GM19467 (cell line): ENCODE data around the gene GPSM1.

Experiments
- ATAC-seq: cut with Tn5 transposase; IDR thresholded peaks from one replicate; pipeline ENCODE4 v1.9.1; 2021; ENCODE audit warnings: mild to moderate bottlenecking, moderate library complexity; ENCODE audit not compliant: unreplicated experiment

The GPSM1 gene

GRCh38 chr9:136372561-136373299, 45.4 kb downstream of the GPSM1 start:
- ATAC-seq, result no peak

- no peak for ATAC-seq
Observed at GRCh38 chr9:136373300-136374182, 46.2 kb downstream of the GPSM1 start, which contains the start of gene CARD9. TSS of gene CARD9 (minus strand) at chr9:136373669. CDS start at chr9:136372078, 1,591 bp downstream.

DNA sequence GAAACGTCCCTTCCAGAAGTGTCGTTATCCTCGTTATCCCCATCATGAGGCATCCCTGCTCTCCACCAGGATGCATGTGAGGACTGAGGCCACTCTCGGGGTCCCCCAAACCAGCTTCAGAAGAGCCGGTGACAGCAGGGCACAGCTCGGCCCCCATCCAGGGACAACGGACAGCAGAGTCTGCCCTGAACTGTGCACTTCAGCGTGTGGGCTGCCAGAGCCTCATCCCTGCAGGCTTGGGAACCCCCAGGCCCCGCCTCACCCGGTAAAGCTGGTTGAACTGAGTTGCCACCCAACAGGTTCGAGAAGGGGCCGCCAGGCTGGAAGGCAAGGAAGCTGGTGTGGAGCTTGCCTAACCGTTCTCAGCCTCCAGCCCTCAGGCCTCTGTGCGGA, 46.8 kb downstream of the GPSM1 start:
- ATAC-seq, result no peak

GRCh38 chr9:136375096-136375495, 47.8 kb downstream of the GPSM1 start:
- ATAC-seq, result no peak

DNA sequence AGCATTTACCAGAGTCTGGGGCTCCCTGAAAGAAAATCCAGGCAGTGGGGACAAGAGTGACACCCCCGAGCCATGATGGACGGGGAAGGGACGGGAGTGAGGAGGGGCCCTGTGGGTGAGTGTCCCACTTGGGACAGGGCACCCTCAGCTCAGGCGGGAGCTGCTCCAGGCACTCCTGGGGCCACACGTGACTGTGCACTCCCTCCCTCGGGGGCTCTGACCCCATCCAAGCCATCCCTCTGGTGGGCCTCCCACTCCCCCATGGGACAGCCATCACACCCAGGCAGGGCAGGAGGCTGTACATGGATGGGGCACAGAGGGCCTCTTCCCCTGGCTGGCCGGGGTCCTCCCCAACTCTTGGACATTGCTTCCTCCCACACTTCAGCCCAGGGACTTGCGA, 49.1 kb downstream of the GPSM1 start:
- no peak for ATAC-seq

GRCh38 chr9:136377341-136378169, 50.2 kb downstream of the GPSM1 start:
- no peak for ATAC-seq

GRCh38 chr9:136378170-136379002, 51.0 kb downstream of the GPSM1 start:
- no peak for ATAC-seq

- ATAC-seq, result no peak
Observed at GRCh38 chr9:136379003-136379287, 51.6 kb downstream of the GPSM1 start.

GRCh38 chr9:136379401-136379800, 52.1 kb downstream of the GPSM1 start:
- ATAC-seq, result no peak

DNA sequence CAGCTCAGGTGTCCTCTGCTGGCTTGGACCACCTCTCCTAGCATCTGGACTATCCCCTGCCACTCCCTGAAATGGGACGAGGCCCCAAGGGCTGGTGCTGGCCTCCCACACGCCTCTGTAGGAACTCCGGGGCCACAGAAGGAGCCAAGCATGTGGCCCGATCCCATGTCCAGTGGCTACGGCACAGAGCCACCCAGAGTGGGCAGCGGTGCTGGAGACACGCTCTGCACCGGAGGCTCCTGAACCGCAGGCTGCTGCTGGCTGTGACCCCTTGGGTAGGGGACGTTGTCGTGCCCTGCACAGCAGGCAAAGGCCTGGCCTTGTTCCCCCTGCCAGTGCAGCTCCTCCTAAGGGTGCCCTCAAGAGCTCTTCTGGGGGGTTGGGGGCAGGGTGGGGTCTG, 52.6 kb downstream of the GPSM1 start:
- no peak for ATAC-seq

DNA sequence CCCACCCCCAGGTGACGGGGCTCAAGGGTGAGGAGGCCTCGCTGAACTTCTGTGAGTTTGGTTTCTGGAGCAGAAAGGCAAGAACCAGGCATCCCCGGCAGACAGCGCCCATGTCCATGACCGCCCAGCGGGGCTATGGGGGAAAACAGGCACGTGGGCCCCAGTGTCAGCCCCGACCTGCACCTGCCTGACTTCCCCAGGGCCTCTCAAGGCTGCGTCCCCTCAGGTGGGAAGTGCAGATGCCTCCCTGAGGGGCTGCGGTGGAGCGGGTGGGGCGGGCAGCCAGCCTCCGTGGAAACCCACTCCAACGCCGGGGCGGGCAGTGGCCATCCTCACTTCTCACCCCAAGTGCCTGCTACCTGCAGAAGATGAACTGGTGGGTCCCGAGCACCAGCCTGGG, 53.0 kb downstream of the GPSM1 start:
- ATAC-seq, result no peak

- ATAC-seq, result no peak
Observed at GRCh38 chr9:136381311-136381710, 54.0 kb downstream of the GPSM1 start.

- ATAC-seq, result no peak
Observed at GRCh38 chr9:136381966-136382513, 54.7 kb downstream of the GPSM1 start.

DNA sequence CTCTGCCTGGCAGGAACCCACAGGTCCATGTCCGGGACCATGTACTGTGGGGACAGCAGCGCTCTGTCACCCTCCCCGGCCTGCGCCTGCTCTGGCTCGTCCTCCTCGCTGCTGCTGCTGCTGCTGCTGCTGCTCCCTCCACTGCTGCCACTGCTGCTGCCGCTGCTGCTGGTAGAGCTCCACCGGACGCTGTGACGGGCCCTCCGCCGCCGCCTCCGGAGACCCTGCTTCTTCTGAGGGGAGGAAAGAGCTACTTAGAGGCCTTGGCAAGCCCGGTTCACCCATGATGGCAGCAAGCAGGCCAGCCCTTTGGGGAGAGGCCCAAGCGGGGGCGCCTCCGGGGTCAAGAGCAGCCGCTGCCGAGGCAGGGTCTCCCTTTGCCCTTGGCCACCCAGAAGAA, 56.1 kb downstream of the GPSM1 start:
- no peak for ATAC-seq

- ATAC-seq, result no peak
Observed at GRCh38 chr9:136385015-136385414, 57.7 kb downstream of the GPSM1 start.

- no peak for ATAC-seq
Observed at GRCh38 chr9:136386018-136386417, 58.7 kb downstream of the GPSM1 start.

GRCh38 chr9:136387217-136387616, 59.9 kb downstream of the GPSM1 start:
- no peak for ATAC-seq

- ATAC-seq, result no peak
Observed at GRCh38 chr9:136389396-136389795, 62.1 kb downstream of the GPSM1 start.

DNA sequence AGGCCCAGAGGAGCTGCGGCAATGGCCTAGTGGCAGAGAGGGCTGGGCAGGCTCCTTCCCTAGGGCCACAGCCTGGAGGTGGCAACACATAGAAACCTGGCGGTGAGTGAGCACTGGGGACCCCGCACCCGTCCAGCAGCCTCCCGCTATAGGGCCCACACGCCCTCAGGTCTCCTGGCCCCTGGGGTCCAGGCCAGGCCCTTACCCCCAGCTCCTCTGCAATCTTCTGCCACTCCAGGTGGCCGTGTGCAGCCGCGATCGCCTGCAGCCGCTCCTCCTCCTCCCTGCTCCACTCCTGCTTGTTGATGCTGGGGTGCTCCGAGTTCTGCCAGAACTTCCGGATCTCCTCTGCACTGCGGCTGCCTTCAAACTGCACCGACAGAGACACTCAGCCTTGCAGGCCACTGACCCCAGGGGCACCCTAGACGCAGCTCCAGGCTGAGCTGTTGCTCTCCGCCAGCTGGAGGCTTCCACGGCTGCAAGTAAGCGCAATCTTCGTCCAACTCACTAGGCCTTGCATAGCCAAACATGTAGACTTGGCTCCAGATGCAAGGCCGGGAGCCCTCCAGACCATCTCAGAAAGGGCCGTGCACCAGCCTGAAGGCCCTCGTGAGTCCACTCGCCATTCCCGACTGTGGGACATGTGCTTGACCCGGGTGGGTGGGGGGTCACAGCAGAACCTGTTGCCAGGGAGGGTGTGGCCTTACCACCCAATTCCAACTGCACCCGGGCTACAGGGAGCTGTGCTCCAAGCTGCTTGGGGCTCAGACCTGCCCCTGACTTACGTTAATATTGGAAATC, 64.6 kb downstream of the GPSM1 start:
- ATAC-seq, result no peak
